NT2/D1 (cell line): ENCODE results near the gene KCNIP1.

Experiments
- DNase-seq: peaks from one replicate; pipeline ENCODE4 v3.0.0-alpha.2; 2011; ENCODE audit warnings: low read depth, low spot score
- H3K27me3 ChIP-seq: 2 replicates; pipeline ENCODE4 v1.6.0; 2011; ENCODE audit warnings: mild to moderate bottlenecking; ENCODE audit not compliant: insufficient read length, insufficient read depth
- H3K36me3 ChIP-seq: 2 replicates; pipeline ENCODE4 v1.6.1; 2011; ENCODE audit warnings: mild to moderate bottlenecking, low read length, mixed read lengths; ENCODE audit not compliant: insufficient read depth, insufficient read length
- H3K4me1 ChIP-seq: 2 replicates; pipeline ENCODE4 v1.5.1; 2011; ENCODE audit not compliant: insufficient read depth, insufficient read length
- H3K4me3 ChIP-seq: 2 replicates; pipeline ENCODE4 v1.5.1; 2011; ENCODE audit warnings: low read depth; ENCODE audit not compliant: insufficient read length
- H3K9ac ChIP-seq: 2 replicates; pipeline ENCODE4 v1.6.0; 2011; ENCODE audit warnings: low read depth; ENCODE audit not compliant: insufficient read length
- H3K9me3 ChIP-seq: 2 replicates; pipeline ENCODE4 v1.5.1; 2011; ENCODE audit warnings: mild to moderate bottlenecking, low read length; ENCODE audit not compliant: insufficient read depth
- SUZ12 ChIP-seq: IDR thresholded peaks from 2 replicates; pipeline ENCODE4 v1.6.1; 2011; ENCODE audit not compliant: insufficient read length, insufficient read depth; ENCODE audit errors: extremely low read depth
- YY1 ChIP-seq: IDR thresholded peaks from 2 replicates; pipeline ENCODE4 v1.6.1; 2011; ENCODE audit not compliant: insufficient read length, insufficient read depth
- ZNF274 ChIP-seq: IDR thresholded peaks from 2 replicates; pipeline ENCODE4 v1.6.1; 2011; ENCODE audit warnings: mild to moderate bottlenecking, low read depth, low read length

Gene KCNIP1

DNA sequence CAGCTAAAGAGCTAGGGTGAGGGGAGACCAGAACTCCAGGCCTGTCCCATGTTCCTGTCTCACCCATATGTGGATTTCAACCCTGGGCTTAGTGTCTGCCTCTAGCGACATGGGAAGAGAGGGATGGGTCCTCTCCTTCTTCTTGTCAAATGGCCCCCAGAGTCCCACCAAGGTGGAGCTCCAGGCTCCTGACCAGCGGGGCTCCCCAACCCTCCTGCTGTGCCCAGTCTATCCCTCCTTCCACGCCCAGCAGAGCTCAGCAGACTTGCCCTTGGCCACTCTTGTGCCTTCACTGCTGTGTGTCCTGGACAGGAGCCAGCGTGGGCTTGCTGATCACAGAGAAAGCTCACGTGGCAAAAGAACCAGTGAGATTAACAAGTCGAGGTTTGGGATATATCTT lies 156.7 kb downstream of the KCNIP1 start:
- no peak for DNase-seq
- no peaks in the 10 kb centered on the region for H3K4me1 ChIP-seq
- no peak overlapping the region for H3K9ac ChIP-seq
- H3K36me3 ChIP-seq = no peaks in the 10 kb centered on the region
- H3K27me3 ChIP-seq = no peaks in the 10 kb centered on the region
- TF ChIP-seq SUZ12 = no peak
- H3K9me3 ChIP-seq = no peaks in the 10 kb centered on the region
- no peak overlapping the region for H3K4me3 ChIP-seq

DNA sequence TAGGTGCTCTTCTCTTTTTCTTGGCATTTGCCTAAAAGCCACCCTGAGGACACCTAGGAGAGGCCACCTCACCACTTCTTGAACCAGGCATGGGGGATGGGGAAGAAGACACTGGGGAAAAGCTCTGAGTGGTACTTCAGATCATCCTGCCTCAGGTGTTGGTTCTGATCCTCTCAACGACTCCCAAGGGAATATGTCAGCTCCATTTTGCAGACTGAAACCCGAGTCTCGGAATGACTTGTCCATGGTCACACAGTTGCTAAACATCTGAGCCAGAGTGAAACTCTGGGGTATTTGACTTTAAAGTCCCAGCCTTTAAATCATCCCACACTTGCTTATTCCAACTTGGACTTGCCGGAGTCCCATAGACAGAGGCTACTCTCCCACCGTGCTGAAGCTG lies 159.1 kb downstream of the KCNIP1 start:
- no peaks in the 10 kb centered on the region for H3K36me3 ChIP-seq
- no peak for TF ChIP-seq YY1
- no peak for TF ChIP-seq SUZ12
- TF ChIP-seq ZNF274 = no peak
- no peak for DNase-seq
- H3K9ac ChIP-seq = no peak overlapping the region
- no peak overlapping the region for H3K4me3 ChIP-seq
- H3K9me3 ChIP-seq = no peaks in the 10 kb centered on the region
- H3K27me3 ChIP-seq = no peaks in the 10 kb centered on the region
- H3K4me1 ChIP-seq = no peaks in the 10 kb centered on the region

DNA sequence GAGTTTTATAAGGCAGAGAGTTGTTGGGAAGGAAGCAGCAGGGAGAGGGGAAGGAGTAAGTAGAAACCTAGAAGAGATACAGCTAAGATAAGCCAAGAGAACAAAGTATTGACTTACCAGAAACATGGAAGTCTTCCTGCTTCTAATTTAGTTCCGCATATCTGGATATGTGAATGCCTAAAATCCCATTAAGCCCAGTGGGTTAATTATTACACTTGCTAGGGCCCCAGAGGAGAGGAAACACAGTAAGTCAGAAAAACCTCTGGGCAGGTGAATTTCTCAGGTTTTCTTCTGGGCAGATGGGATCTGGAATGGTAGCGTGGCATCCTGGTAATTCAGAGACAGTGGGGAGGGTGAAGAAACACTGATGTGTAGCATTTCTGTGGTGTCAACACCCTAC lies 175.0 kb downstream of the KCNIP1 start:
- no peak for DNase-seq
- peaks cover 74% of the 10 kb centered on the region for H3K27me3 ChIP-seq
- H3K4me3 ChIP-seq = no peak overlapping the region
- H3K36me3 ChIP-seq = no peaks in the 10 kb centered on the region
- no peaks in the 10 kb centered on the region for H3K9me3 ChIP-seq
- H3K4me1 ChIP-seq = no peaks in the 10 kb centered on the region
- TF ChIP-seq SUZ12 (no peak), ZNF274 (no peak), YY1 (no peak)
- H3K9ac ChIP-seq = no peak overlapping the region

DNA sequence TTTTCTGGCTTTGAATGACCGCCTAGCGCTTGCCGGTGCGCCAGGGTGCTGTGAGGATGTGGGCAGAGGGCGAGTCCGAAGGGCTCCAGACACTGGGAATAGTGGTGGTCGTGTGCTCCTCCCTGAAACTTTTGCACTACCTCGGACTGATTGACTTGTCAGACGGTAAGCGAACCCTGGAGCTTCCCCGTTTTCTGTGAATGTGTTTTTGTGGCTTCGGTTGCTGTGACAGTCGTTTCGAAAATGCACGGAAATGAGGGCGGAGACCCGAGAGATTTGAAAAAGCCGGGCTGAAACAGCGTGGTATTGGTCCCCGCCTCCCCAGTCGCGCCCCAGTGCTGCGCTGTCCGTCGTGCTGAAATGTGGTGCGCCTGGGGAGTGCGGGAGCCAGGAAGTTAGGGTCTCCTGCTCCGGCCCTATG lies 177.2 kb downstream of the KCNIP1 start:
- no peaks in the 10 kb centered on the region for H3K9me3 ChIP-seq
- no peak for TF ChIP-seq SUZ12
- no peak for TF ChIP-seq ZNF274
- TF ChIP-seq YY1 = no peak
- H3K27me3 ChIP-seq = peaks cover 83% of the 10 kb centered on the region
- H3K4me3 ChIP-seq = peak overlapping the region; percentile 17
- no peak overlapping the region for H3K9ac ChIP-seq
- H3K36me3 ChIP-seq = no peaks in the 10 kb centered on the region
- DNase-seq = peak; percentile 36
- H3K4me1 ChIP-seq = no peaks in the 10 kb centered on the region

DNA sequence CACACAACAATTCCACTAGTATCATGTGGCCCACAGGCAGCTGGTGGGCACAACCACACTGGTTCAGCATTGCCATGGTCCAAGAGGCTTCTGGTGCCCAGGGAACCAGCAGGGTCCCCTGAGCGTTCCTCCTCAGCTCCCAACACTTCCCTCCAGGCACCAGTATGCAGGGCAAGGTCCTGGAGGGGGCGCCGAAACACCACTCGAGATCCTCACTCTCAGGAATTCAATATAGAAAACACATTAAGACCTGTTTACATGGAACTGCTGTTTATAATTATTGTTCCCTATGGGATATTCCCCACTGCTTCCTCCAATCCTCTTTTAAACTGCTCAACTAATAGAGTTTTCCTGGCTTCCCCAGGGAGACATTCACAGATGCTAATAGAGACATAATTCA lies 187.8 kb downstream of the KCNIP1 start:
- H3K4me3 ChIP-seq = no peak overlapping the region
- no peak overlapping the region for H3K9ac ChIP-seq
- H3K27me3 ChIP-seq = no peaks in the 10 kb centered on the region
- no peaks in the 10 kb centered on the region for H3K4me1 ChIP-seq
- TF ChIP-seq SUZ12 (no peak), ZNF274 (no peak), YY1 (no peak)
- H3K9me3 ChIP-seq = no peaks in the 10 kb centered on the region
- H3K36me3 ChIP-seq = no peaks in the 10 kb centered on the region
- peak; percentile 22 for DNase-seq

DNA sequence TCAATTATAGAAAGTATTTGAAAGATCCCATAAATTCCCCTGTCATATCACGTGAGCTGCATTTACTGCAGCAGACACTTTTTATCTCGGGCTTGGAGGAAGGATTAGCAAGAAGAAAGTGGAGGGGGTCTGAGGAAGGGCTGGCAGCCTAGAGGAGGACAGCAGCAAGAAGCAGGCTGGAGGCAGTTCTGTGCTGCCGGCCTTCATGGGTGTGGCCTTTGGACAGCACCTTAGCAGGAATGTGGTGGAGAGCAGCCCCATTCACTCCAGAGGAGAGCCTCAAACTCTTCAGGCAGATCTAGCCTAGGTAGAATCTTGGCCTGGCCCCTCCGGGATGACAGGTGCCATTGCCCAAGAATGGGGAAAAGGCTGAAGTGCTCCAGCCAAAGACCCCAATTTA lies 189.9 kb downstream of the KCNIP1 start:
- Histone ChIP-seq H3K4me3 (no peak overlapping the region), H3K9ac (no peak overlapping the region), H3K27me3 (no peaks in the 10 kb centered on the region), H3K9me3 (no peaks in the 10 kb centered on the region), H3K36me3 (no peaks in the 10 kb centered on the region), H3K4me1 (no peaks in the 10 kb centered on the region)
- TF ChIP-seq ZNF274 (no peak), SUZ12 (no peak), YY1 (no peak)
- no peak for DNase-seq

DNA sequence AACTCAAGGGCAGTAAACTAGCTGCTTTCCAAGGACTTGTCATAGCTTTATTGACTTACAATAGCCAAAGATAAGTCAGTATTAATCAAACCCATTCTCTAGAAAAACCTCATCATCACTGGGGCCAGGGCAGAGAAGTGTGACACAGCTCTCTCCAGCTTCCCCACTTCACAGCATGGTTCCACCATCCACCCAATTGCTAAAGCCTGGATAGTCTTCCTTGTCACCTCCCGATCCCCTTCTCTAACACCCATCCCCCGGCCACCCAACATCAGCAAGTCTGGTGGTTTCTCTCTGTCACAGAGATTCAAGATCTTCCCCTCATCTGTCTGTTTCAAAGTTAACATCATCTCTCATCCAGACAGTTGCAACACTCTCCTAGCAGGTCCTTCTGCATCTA lies 191.1 kb downstream of the KCNIP1 start:
- H3K4me3 ChIP-seq = no peak overlapping the region
- H3K9ac ChIP-seq = no peak overlapping the region
- H3K4me1 ChIP-seq = no peaks in the 10 kb centered on the region
- no peaks in the 10 kb centered on the region for H3K27me3 ChIP-seq
- TF ChIP-seq ZNF274 = no peak
- TF ChIP-seq SUZ12 = no peak
- no peak for TF ChIP-seq YY1
- no peaks in the 10 kb centered on the region for H3K9me3 ChIP-seq
- no peaks in the 10 kb centered on the region for H3K36me3 ChIP-seq
- DNase-seq = no peak

DNA sequence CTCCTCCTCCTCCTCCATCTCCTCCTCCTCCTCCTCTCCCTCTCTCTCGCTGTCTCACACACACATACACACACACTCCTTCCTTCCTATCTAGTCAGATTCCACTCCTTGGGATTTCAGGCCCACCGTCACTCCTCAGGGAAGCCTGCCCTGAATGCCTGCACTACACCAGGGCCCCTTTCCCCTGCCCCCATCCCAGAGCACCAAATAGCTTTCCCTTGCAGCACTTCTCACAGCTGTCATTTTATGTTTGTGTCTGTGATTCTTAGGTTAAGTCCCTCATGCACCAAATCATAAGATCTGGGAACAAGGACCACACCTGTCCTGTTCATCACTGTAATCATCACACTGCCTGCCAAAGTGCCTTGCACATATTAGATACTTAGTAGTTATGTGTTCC lies 193.2 kb downstream of the KCNIP1 start:
- no peaks in the 10 kb centered on the region for H3K36me3 ChIP-seq
- H3K9ac ChIP-seq = no peak overlapping the region
- no peaks in the 10 kb centered on the region for H3K9me3 ChIP-seq
- H3K4me1 ChIP-seq = no peaks in the 10 kb centered on the region
- no peak for DNase-seq
- H3K27me3 ChIP-seq = no peaks in the 10 kb centered on the region
- TF ChIP-seq YY1 = no peak
- TF ChIP-seq ZNF274 = no peak
- TF ChIP-seq SUZ12 = no peak
- no peak overlapping the region for H3K4me3 ChIP-seq
